Measurements from ENCODE around the gene EPB41.

- TF ChIP-seq CTCF (IDR thresholded peaks at IDR 0.05) (no peak), POLR2A (IDR thresholded peaks at IDR 0.05) (no peak)
Observed at GRCh38 chr1:29057700-29058099, 143.3 kb downstream of the EPB41 start.
